Cardiac muscle cell (in vitro differentiated cells and primary cell): ENCODE results near the gene PROKR1. TPM values are rescaled to one million over a fixed set of nuclear protein-coding genes. Genes with fewer than 3 reads are reported as not detected.

ENCODE experiments used
- DNase-seq, 2 donors: peaks; one replicate each; pipeline versions ENCODE4 v3.0.0 to v3.0.0-alpha.2; 2010 to 2017; ENCODE audit warnings: low read depth in 1 of 2, low spot score in 1 of 2
- H3K27ac ChIP-seq: fragments of 200-600 bp; sonication (generic); 2 replicates; pipeline ENCODE4 v1.5.1; 2016
- H3K27me3 ChIP-seq: fragments of 200-600 bp; sonication (generic); 2 replicates; pipeline ENCODE4 v1.6.0; 2016; ENCODE audit warnings: control low read depth
- H3K36me3 ChIP-seq: fragments of 200-600 bp; sonication (generic); 2 replicates; pipeline ENCODE4 v1.5.1; 2016; ENCODE audit warnings: control low read depth
- H3K4me1 ChIP-seq: fragments of 200-600 bp; sonication (generic); 2 replicates; pipeline ENCODE4 v1.8.1; 2017; ENCODE audit warnings: low read depth, mild to moderate bottlenecking, mixed run types
- H3K4me3 ChIP-seq: fragments of 200-600 bp; sonication (generic); 2 replicates; pipeline ENCODE4 v1.5.1; 2016; ENCODE audit warnings: mild to moderate bottlenecking
- H3K9me3 ChIP-seq: fragments of 200-600 bp; sonication (generic); 2 replicates; pipeline ENCODE4 v1.5.1; 2017; ENCODE audit warnings: low read depth, mild to moderate bottlenecking, control low read depth
- polyA plus RNA-seq: library from polyadenylated mRNA; unstranded; fragments of >200 nt; fragmentation: Nextera tagmentation; extraction: Ambion mirVana; gene quantifications from 2 replicates; pipeline ENCODE4 v1.2.1, GENCODE V29; 2016
- total RNA-seq: library from RNA; depleted of rRNA; stranded (reverse); fragments of >200 nt; gene quantifications from 2 replicates; pipeline ENCODE4 v1.2.3, GENCODE V29; 2016
- TF ChIP-seq, protein P1 (sequence below): IDR thresholded peaks from 2 replicates; pipeline ENCODE4 v1.5.1; 2012; ENCODE audit warnings: low read depth, mild to moderate bottlenecking, low read length

Gene PROKR1
- total and polyA plus RNA-seq, 2 experiments from 2014 or later = 0.06 TPM; not detected in 1

GRCh38 chr2:68663371-68664156, 20.2 kb downstream of the PROKR1 start:
- DNase-seq = no peak
- TF ChIP-seq, protein P1, sequence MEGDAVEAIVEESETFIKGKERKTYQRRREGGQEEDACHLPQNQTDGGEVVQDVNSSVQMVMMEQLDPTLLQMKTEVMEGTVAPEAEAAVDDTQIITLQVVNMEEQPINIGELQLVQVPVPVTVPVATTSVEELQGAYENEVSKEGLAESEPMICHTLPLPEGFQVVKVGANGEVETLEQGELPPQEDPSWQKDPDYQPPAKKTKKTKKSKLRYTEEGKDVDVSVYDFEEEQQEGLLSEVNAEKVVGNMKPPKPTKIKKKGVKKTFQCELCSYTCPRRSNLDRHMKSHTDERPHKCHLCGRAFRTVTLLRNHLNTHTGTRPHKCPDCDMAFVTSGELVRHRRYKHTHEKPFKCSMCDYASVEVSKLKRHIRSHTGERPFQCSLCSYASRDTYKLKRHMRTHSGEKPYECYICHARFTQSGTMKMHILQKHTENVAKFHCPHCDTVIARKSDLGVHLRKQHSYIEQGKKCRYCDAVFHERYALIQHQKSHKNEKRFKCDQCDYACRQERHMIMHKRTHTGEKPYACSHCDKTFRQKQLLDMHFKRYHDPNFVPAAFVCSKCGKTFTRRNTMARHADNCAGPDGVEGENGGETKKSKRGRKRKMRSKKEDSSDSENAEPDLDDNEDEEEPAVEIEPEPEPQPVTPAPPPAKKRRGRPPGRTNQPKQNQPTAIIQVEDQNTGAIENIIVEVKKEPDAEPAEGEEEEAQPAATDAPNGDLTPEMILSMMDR = no peak
- Histone ChIP-seq H3K9me3 (no peaks in the 10 kb centered on the region), H3K27me3 (no peaks in the 10 kb centered on the region), H3K4me3 (no peak overlapping the region), H3K36me3 (no peaks in the 10 kb centered on the region), H3K27ac (no peak overlapping the region), H3K4me1 (no peaks in the 10 kb centered on the region)

- TF ChIP-seq, protein P1 = no peak
- no peaks in the 10 kb centered on the region for H3K4me1 ChIP-seq
- H3K4me3 ChIP-seq = no peak overlapping the region
- no peaks in the 10 kb centered on the region for H3K36me3 ChIP-seq
- H3K27ac ChIP-seq = no peak overlapping the region
- H3K9me3 ChIP-seq = no peaks in the 10 kb centered on the region
- no peaks in the 10 kb centered on the region for H3K27me3 ChIP-seq
- no peak for DNase-seq
These were observed 24.0 kb downstream of the PROKR1 start for GRCh38 chr2:68667371-68667770.

DNA sequence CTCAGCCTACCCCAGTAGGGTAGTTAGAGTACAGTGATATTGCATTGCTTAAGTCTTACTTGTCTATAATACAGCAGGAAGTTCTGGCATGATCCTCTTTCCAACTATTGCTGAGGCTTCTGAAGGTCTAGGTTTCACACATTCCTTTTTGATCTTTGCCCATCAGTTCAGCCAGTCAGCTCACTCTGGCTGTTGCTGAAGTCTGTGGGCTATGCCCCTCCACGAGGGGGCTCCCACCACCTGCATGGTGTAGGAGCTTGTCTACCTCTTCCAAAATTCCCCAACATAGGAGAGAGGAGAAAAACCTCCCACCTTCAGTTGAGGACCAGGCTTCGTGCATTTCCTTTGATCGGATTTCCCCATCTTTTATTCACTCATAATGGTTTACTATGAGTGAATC, 26.3 kb downstream of the PROKR1 start:
- Histone ChIP-seq H3K4me1 (no peaks in the 10 kb centered on the region), H3K36me3 (no peaks in the 10 kb centered on the region), H3K27ac (no peak overlapping the region), H3K27me3 (no peaks in the 10 kb centered on the region), H3K9me3 (no peaks in the 10 kb centered on the region), H3K4me3 (no peak overlapping the region)
- DNase-seq = no peak
- TF ChIP-seq, protein P1 = no peak

DNA sequence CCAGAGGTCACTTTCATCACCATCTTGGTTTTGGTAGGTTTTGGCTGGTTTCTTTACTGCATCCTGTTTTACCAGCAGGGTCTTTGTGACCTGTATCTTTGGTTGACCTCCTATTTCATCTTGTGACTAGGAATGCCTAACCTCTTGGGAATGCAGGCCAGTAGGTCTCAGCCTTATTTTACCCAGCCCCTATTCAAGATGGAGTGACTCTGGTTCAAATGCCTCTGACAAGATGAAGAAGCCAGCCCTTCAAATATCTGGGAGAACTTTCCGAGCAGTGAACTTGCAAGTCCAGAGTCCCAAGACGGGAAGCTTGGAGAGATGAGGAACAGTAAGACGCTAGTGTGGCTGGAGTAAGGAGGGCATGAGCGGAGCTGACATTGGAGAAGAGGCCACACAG, 28.6 kb downstream of the PROKR1 start:
- H3K4me1 ChIP-seq = no peaks in the 10 kb centered on the region
- no peaks in the 10 kb centered on the region for H3K36me3 ChIP-seq
- DNase-seq = no peak
- H3K27ac ChIP-seq = no peak overlapping the region
- no peaks in the 10 kb centered on the region for H3K27me3 ChIP-seq
- H3K4me3 ChIP-seq = no peak overlapping the region
- no peaks in the 10 kb centered on the region for H3K9me3 ChIP-seq
- TF ChIP-seq, protein P1 = no peak

GRCh38 chr2:68673631-68674030, 30.3 kb downstream of the PROKR1 start:
- H3K36me3 ChIP-seq = no peaks in the 10 kb centered on the region
- H3K4me1 ChIP-seq = no peaks in the 10 kb centered on the region
- H3K4me3 ChIP-seq = no peak overlapping the region
- H3K27me3 ChIP-seq = no peaks in the 10 kb centered on the region
- H3K27ac ChIP-seq = no peak overlapping the region
- no peak for DNase-seq
- TF ChIP-seq, protein P1 = no peak
- no peaks in the 10 kb centered on the region for H3K9me3 ChIP-seq
